VCaP (cell line): ENCODE results near the gene QSOX2.

Experiments used
- H3K27ac ChIP-seq: fragments of 450-650 bp; 2 replicates; pipeline ENCODE4 v1.5.1; 2017
- CTCF ChIP-seq: fragments of 450-650 bp; conservative IDR thresholded peaks from 2 replicates; pipeline ENCODE4 v1.5.1; 2017; ENCODE audit warnings: mild to moderate bottlenecking, moderate library complexity

The QSOX2 gene

GRCh38 chr9:136182850-136183422, 62.7 kb downstream of the QSOX2 start:
- TF ChIP-seq CTCF, result no peak

GRCh38 chr9:136182420-136182787, 63.2 kb downstream of the QSOX2 start:
- H3K27ac ChIP-seq, result no peak overlapping the region
- no peak for TF ChIP-seq CTCF

More at GRCh38 chr9:136182850-136183422, 62.7 kb downstream of the QSOX2 start:
- no peak overlapping the region for H3K27ac ChIP-seq

DNA sequence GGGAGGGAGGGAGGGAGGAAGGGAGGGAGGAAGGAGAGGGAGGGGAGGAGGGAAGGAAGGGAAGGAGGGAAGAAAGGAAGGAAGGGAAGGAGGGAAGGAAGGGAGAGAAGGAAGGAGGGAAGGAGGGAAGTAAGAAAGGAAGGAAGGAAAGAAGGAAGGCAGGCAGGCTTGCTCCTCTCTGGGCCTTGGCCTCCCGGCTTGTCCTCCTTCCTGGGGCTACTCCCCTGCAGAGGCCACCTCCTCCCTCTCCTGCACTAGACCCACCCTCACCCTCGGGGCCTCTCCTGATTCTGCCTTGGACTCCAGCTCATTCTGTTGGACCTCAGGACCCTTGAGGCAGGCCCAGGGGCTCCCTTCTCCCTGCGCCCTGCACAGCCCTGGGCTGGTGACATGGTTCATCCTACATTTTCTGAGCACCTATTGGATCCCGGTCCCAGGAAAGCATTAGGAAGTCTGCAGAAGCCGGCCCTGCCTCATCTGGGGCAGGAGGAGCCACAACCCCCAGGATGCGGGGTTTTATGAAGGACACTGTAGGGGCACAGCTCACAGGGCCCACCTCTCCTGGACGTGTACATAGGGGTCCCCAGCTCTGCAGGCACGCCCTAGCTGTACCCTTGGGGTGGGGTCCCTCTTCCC, 63.7 kb downstream of the QSOX2 start:
- TF ChIP-seq CTCF, result no peak

GRCh38 chr9:136180586-136180985, 65.0 kb downstream of the QSOX2 start:
- H3K27ac ChIP-seq, result no peak overlapping the region
- no peak for TF ChIP-seq CTCF

More for the DNA sequence above, 63.7 kb downstream of the QSOX2 start:
- H3K27ac ChIP-seq, result no peak overlapping the region

- no peak for TF ChIP-seq CTCF
These were observed 65.9 kb downstream of the QSOX2 start for GRCh38 chr9:136179761-136180160.

DNA sequence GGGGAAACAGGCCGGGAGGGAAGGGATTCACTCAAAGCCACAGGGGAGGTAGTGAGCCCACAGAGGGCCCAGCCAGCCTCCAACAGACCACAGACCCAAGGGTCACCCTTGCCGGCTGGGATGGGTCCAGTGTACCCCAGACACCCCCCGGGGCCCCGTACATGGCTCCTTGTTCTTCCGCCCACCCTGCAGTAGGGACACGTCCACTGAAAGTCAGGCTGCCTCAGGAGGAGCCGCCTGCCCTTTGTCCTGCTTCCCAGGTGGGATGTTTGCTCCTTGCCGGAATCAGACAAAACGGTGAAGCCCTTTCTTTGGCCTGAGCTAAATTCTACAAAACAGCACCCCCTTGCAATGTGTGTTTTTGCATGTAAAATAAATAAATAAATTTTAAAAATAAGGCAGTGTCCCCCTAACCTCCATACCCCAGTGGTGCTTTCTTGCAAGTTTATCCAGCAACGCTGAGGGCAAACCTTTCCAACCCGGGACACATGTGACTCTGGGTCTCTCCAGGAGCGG, 66.5 kb downstream of the QSOX2 start:
- no peak for TF ChIP-seq CTCF
- H3K27ac ChIP-seq, result no peak overlapping the region

More at GRCh38 chr9:136179761-136180160, 65.9 kb downstream of the QSOX2 start:
- no peak overlapping the region for H3K27ac ChIP-seq

DNA sequence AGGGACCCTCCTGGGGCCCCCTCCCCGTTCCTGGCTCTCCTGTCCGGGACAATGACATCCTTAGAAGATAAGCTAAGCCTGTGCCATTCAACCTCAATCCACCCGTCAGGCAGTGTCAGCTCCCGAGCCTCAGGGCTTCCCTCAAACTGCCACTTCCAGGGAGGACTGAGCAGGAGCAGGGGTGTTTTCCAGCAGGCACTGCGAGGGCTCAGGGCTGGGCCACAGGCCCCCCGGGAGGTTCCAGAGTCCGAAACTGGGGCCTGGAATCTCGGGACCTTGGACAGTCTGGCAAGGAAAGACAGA, 66.9 kb downstream of the QSOX2 start:
- no peak for TF ChIP-seq CTCF

More for the DNA sequence above, 66.9 kb downstream of the QSOX2 start:
- no peak overlapping the region for H3K27ac ChIP-seq
